PC-3 (cell line): ENCODE data around the gene MRGPRX2.

ENCODE experiments used
- EZH2 ChIP-seq: fragments of 300-600 bp; sonication (generic); IDR thresholded peaks from one replicate; pipeline ENCODE4 v1.6.1; 2017; ENCODE audit warnings: antibody characterized with exemption, mild to moderate bottlenecking, low read length; ENCODE audit not compliant: unreplicated experiment
- TF ChIP-seq, protein P1 (sequence below): fragments of 300-600 bp; sonication (generic); conservative IDR thresholded peaks from 2 replicates; pipeline ENCODE4 v1.5.1; 2017; ENCODE audit warnings: antibody characterized with exemption, low read depth, mild to moderate bottlenecking, low read length

GRCh38 chr11:19080579-19080993 lies 20.1 kb upstream of the MRGPRX2 start:
- TF ChIP-seq, protein P1, sequence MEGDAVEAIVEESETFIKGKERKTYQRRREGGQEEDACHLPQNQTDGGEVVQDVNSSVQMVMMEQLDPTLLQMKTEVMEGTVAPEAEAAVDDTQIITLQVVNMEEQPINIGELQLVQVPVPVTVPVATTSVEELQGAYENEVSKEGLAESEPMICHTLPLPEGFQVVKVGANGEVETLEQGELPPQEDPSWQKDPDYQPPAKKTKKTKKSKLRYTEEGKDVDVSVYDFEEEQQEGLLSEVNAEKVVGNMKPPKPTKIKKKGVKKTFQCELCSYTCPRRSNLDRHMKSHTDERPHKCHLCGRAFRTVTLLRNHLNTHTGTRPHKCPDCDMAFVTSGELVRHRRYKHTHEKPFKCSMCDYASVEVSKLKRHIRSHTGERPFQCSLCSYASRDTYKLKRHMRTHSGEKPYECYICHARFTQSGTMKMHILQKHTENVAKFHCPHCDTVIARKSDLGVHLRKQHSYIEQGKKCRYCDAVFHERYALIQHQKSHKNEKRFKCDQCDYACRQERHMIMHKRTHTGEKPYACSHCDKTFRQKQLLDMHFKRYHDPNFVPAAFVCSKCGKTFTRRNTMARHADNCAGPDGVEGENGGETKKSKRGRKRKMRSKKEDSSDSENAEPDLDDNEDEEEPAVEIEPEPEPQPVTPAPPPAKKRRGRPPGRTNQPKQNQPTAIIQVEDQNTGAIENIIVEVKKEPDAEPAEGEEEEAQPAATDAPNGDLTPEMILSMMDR = no peak
- no peak for TF ChIP-seq EZH2
